ENCODE results near the gene UAP1L1. TPM values are rescaled to one million over a fixed set of nuclear protein-coding genes. Genes with fewer than 3 reads are reported as not detected.

UAP1L1 gene
- total RNA-seq, 1 experiment from 2014 or later: 6.6 TPM

DNA sequence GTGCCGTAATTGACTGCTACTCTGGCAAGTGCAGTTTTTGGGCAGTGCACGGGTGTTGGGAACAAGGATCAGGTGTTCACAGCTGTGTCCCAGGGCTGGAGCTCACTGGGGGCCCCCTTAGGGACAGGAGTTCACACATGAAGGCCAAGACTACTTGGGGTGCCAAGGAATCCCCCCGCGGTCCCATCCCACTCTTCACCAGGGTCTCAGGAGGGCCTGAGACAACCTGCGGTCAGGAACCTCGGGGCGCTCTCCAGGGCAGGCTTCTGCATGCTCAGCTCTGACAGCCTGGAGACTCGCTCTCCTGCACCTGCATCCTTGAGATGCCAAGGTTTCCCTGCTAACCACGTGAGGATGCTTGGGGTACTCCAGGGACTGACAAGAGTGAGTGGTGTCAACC is 7.2 kb downstream of the UAP1L1 start:
- Histone ChIP-seq H3K14ac (ENCODE audit: insufficient read depth, low read length) (no peak overlapping the region), H4K8ac (replicated peaks; ENCODE audit: insufficient read length, low read depth, low read length) (no peak overlapping the region), H3K27ac (ENCODE audit: insufficient read length, low read depth, low read length) (no peak overlapping the region), H2BK12ac (ENCODE audit: insufficient read length, low read depth, low read length) (no peak overlapping the region), H3K9ac (ENCODE audit: extremely low read depth, insufficient read length, low read length) (no peak overlapping the region), H3K4ac (ENCODE audit: low read depth, low read length) (no peak overlapping the region), H3K27me3 (ENCODE audit: insufficient read depth, low read length) (no peaks in the 10 kb centered on the region), H4K91ac (ENCODE audit: insufficient read length, low read depth, low read length) (no peak overlapping the region), H3K23ac (ENCODE audit: insufficient read length, low read depth, low read length) (no peak overlapping the region), H3K4me2 (ENCODE audit: insufficient read depth, insufficient read length, low read length) (no peak overlapping the region), H2BK15ac (ENCODE audit: low read depth, low read length) (no peak overlapping the region), H3K56ac (ENCODE audit: insufficient read length, low read depth, low read length) (no peak overlapping the region), H3K79me2 (ENCODE audit: insufficient read depth, low read length) (no peaks in the 10 kb centered on the region), H3K18ac (ENCODE audit: insufficient read length, low read depth, low read length) (no peak overlapping the region), H2BK120ac (ENCODE audit: low read depth, low read length, poor library complexity, severe bottlenecking) (no peak overlapping the region), H2AFZ (ENCODE audit: low read length) (no peak overlapping the region), H3K9me3 (ENCODE audit: control insufficient read depth, low read depth, low read length) (no peaks in the 10 kb centered on the region), H2AK5ac (ENCODE audit: insufficient read length, low read length) (no peak overlapping the region), H2BK20ac (ENCODE audit: low read depth, low read length, poor library complexity, severe bottlenecking) (no peak overlapping the region), H4K5ac (ENCODE audit: insufficient read length, low read depth, low read length) (no peak overlapping the region), H3K23me2 (ENCODE audit: insufficient read length, low read depth, low read length, poor library complexity, severe bottlenecking) (peaks cover 12% of the 10 kb centered on the region), H3K4me1 (ENCODE audit: insufficient read depth, low read length) (no peaks in the 10 kb centered on the region), H3K79me1 (ENCODE audit: insufficient read depth, low read depth, low read length, poor library complexity, severe bottlenecking) (no peaks in the 10 kb centered on the region), H3T11ph (ENCODE audit: low read length) (no peak overlapping the region), H4K20me1 (ENCODE audit: control insufficient read depth, insufficient read depth, insufficient read length) (no peaks in the 10 kb centered on the region), H2BK5ac (ENCODE audit: insufficient read length, low read length) (no peak overlapping the region)
- peaks cover 16% of the 10 kb centered on the region for H3K27me3 Mint-ChIP-seq (ENCODE audit: low read depth)
- no peak overlapping the region for H3K27ac Mint-ChIP-seq
- H3K9me3 Mint-ChIP-seq: no peaks in the 10 kb centered on the region
- no peak for DNase-seq
- H3K36me3 Mint-ChIP-seq (ENCODE audit: insufficient read depth in 1 of 3, low read depth in 3 of 3): peaks cover 0 to 7% (median 4%) of the 10 kb centered on the region in 3 experiments; a peak in 3 of 7 replicates
- TF ChIP-seq, protein P1, sequence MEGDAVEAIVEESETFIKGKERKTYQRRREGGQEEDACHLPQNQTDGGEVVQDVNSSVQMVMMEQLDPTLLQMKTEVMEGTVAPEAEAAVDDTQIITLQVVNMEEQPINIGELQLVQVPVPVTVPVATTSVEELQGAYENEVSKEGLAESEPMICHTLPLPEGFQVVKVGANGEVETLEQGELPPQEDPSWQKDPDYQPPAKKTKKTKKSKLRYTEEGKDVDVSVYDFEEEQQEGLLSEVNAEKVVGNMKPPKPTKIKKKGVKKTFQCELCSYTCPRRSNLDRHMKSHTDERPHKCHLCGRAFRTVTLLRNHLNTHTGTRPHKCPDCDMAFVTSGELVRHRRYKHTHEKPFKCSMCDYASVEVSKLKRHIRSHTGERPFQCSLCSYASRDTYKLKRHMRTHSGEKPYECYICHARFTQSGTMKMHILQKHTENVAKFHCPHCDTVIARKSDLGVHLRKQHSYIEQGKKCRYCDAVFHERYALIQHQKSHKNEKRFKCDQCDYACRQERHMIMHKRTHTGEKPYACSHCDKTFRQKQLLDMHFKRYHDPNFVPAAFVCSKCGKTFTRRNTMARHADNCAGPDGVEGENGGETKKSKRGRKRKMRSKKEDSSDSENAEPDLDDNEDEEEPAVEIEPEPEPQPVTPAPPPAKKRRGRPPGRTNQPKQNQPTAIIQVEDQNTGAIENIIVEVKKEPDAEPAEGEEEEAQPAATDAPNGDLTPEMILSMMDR (conservative IDR thresholded peaks at IDR 0.05): no peak
- WGBS (ENCODE audit: extremely low coverage, insufficient read length, low lambda C conversion rate): no CpG with 5 or more reads among the region's 9 CpGs
- peaks cover 17 to 24% of the 10 kb centered on the region in 2 experiments for H3K4me1 Mint-ChIP-seq
- H3K4me3 Mint-ChIP-seq: no peak overlapping the region

All from H9 (cell line).